Measurements from ENCODE around the gene SAPCD1.

Gene SAPCD1

DNA sequence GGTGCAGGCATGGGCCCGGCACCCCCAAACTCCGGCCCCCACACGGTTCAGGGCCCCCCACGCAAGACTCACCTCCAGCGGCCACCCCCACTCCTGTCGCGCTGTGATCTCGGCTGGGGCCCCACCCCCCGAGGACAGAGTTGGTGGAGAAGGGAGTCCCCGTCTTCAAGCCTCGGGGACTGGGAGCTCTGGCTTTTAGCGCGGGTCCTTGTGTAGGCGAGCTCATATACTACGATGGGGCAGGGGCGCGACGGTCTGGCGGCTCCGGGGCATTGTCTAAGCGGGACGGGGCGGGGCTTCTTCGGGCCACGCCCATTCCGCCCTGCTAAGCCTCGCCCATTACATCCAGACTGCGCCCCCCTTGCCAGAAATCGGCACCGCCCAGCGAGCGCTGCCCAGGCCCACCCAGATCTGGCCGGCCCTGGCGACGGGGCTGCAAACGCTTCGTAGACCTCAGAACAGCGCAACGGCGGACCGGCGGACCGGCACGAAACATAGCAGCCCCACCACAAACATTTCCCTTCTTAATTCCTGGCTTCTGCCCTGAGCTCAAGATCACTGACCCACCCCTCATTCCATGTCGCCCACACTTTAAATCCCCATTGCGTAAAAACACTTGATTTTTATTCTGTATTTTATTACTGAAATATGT lies 32.4 kb upstream of the SAPCD1 start:
- peak; percentile 97 for DNase-seq

GRCh38 chr6:31730631-31731086 lies 31.8 kb upstream of the SAPCD1 start:
- DNase-seq = no peak

GRCh38 chr6:31732029-31732428 lies 30.4 kb upstream of the SAPCD1 start:
- DNase-seq = no peak

GRCh38 chr6:31733734-31734133 lies 28.7 kb upstream of the SAPCD1 start:
- no peak for DNase-seq

DNA sequence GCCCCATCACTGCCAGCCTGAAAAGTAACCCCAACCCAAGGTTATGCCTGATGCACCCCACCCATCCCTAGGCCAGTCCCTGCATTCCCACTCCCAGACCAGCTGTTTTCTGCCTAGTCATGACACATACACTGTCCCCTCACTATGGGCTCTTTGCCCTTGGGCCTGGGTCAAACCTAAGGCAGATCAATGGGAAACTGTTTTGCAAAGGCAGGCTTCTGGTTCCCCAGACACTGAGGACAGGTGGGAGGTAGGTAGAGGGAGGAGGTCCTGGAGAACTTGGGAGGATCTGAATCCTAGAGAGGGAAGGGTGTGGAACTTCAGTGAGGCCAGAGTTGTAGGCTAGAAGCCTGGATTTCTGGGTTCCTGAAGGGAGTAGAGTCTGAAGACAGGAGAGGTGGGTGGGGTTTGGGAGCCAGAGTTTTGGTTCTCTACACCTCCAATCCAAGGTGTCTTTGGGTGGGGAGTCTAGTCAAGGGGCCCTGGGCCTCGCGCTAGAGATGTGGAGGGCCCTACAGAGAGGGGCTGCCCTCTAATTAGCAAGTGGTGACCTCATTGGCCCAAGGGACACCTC lies 28.1 kb upstream of the SAPCD1 start:
- no peak for DNase-seq

- no peak for DNase-seq
Observed at GRCh38 chr6:31734821-31735406, 27.5 kb upstream of the SAPCD1 start.

- peak; percentile 88 for DNase-seq
Observed at GRCh38 chr6:31736021-31736767, 26.3 kb upstream of the SAPCD1 start, which contains the start of gene CLIC1. TSS of gene CLIC1 (minus strand) at chr6:31736530. CDS start at chr6:31736300, 230 bp downstream.

DNA sequence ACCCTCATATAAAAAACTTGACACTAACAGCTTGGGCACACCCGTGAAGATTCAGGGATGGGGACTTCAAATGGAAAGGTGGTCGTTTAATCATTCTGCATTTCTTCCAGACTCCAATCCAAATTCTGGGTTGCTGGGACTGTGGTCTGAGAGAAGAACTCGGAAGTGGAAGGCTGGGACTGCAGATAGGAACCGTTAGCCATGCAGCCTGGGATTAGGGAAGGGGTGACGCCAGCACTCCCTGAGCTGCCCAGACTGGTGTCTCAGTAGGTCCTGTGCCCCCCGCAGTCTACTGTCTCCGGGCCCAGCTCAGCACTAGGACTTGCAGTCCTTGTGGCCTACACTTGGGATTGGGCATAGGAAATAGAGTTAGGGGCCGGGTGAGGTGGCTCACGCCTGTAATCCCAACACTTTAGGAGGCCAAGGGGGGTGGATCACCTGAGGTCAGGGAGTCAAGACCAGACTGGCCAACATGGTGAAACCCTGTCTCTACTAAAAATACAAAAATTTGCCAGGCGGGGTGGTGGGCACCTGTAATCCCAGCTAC lies 25.6 kb upstream of the SAPCD1 start:
- no peak for DNase-seq

GRCh38 chr6:31737315-31737990 lies 25.0 kb upstream of the SAPCD1 start:
- no peak for DNase-seq

DNA sequence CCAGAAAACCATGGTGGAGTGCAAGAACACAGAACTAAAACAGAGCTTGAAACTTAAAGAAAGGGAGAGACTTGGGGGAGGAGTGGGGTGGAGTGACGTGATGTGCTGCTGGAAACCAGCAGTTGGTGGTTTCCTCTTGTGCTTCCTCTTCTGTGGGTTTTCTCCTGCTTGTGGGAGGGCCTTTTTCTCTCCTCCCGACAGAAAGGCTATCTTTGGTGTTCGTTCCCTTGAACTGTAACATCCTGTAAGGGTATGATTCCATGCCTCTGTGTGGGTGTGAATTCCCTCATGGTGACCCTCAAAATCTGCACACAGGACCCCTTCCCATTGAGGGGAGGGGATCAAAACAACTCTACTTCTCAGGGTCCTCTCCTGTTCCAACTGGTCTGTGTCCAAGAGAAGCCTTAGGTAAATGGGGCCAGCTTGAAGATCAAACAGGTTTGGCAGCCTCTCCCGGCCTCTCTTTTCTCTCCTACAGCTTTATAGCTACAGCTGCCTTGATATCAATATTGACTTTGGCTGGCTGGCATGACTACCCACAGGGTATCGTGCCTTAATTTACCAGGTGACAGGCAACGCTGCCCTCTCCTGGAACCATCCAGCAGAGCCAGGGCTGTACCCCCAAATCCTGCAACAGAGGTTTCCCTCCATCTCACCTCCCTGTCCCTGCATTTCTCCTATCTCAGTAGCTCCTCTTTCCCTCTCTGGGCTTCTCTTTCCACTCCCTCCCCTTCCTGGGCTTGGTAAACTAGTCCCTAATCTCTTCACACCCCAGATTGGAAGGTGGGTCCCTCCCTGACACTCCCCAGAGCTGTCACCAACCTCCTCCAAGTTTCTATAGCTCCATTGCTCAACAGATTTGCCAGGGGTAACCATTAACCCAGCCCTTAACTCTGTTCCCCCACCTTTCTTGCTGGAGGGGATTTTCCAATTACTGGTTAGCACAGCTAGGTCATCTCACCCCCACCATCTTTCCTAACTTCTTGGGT lies 24.2 kb upstream of the SAPCD1 start:
- no peak for DNase-seq

GRCh38 chr6:31739639-31740396 lies 22.6 kb upstream of the SAPCD1 start, which contains the start of gene MSH5:
TSS of gene MSH5 (plus strand) at chr6:31740005. CDS start at chr6:31740467, 462 bp downstream.
- peak; percentile 99 for DNase-seq

DNA sequence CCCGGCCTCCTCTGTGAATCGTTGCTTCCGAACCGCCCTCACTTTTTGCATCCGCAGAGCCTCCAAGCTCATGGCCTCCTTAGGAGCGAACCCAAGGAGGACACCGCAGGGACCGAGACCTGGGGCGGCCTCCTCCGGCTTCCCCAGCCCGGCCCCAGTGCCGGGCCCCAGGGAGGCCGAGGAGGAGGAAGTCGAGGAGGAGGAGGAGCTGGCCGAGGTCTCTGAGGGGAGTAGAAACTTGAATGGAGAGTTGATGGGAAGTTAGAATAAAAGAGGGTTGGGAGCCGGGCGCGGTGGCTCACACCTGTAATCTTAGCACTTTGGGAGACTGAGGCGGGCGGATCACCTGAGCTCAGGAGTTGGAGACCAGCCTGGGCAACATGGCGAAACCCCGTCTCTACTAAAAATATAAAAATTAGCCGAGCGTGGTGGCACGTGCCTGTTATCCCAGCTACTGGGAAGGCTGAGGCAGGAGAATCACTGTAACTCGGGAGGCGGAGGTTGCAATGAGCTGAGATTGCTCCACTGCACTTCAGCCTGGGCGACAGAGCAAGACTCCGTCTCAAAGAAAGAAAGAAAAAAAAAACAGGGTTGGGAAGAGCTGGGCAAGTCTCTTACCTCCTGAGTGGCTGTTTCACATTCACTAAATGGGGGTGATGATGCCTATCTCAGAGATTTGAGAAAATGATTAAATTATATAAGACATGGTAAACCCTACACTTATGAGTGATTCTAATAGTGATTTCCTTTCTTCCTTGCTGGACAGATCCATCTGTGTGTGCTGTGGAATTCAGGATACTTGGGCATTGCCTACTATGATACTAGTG lies 21.8 kb upstream of the SAPCD1 start:
- no peak for DNase-seq

- DNase-seq = no peak
Observed at GRCh38 chr6:31741815-31742214, 20.6 kb upstream of the SAPCD1 start.

DNA sequence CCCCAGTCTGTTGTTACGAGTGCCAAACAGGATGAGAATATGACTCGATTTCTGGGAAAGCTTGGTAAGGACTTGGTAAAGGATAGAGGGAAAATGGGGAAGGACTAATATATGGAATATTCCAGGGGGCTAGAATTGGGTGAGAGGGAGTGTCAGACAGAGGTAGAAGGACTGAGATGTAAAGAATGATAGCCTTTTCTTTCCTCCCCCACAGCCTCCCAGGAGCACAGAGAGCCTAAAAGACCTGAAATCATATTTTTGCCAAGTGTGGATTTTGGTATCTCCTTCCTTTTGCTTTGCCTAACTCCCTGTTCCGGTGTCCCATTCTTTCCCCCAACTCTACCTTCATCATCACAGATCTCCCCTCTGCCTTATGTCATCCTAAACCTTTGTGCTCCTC lies 19.6 kb upstream of the SAPCD1 start:
- no peak for DNase-seq

GRCh38 chr6:31744422-31744821 lies 18.0 kb upstream of the SAPCD1 start:
- no peak for DNase-seq

DNA sequence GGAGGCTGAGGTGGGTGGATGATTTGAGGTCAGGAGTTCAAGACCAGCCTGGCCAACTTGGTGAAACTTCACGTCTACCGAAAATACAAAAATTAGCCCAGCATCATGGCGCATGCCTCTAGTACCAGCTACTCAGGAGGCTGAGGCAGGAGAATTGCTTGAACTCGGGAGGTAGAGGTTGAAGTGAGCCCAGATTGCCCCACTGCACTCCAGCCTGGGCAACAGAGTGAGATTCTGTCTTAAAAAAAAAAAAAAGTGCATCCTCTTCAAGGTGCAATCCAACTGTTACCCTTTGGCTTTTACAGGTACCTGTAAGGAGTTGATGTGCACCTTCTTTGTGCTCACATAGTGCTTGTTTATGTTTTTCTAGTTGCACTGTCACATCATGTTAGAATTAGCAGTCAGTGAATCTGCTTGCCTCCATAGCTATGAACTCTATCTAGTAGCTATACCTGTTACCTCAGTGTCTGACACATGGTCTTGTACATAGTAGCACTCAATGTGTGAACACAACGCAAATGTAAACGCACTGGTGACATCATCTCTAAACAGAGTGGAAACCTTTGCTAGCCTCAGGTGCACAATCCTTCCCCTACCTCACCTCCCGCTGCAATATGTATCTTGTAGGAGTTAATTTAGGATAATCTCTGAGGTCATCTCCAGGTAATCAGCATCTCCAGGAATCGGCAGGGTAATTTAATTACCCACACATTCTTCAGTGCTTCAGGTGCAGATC lies 13.0 kb upstream of the SAPCD1 start:
- no peak for DNase-seq

DNA sequence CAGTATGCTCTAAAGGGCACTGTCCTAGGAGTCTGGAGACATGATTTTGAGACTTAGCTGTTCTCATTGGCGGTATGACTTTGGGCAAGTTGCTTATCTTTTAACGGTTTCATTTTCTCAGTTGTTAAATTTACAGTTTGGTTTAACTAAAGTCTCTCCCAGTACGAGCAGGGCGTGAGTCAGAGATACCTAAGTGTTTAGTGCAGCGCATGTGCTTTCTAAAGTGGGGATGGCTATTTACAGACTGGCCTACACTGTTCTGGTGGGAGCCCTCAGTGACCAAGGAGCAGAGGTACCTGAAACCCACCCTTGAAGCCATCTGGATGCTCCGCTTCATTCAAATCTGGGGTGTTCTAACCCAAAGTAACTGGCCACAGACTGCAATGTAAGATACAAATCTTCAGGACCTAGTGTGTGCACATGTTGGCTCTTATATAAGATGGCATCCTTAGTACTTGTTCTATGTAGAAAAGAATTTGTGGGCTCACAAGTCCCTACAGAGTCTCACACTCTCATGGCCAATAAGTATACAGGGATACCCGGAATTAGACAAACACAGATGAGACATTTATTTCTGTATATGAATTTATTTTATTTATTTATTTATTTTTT lies 11.9 kb upstream of the SAPCD1 start:
- DNase-seq = no peak

DNA sequence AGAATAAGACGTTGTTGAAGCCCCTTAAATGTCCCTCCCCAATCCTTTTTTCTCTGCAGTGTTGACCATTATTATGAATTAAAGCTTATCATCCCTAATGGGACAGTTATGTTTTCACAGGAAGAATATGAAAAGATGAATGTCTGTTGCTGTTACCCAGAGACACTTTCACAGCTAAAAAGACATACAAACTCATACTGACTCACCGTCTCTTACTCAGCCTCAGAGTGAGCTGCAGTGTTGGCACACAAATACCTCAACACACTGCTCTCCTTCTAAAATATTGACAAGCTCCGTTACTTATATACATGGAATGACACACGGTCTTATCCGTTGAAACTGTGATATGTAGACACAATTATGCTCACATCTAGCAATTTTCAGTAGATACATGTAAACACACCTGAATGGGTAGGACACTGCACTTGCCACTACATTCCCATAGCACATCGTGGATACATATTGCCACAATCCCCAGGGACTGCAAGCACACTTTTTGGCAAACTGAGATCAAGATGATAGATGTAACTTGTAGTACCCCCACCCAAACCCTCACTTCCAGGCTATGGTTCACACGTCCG lies 9.6 kb upstream of the SAPCD1 start:
- no peak for DNase-seq
